ENCODE measurements around the gene KCNQ5.

GRCh38 chr6:72724545-72724944 lies 102.7 kb downstream of the KCNQ5 start:
- TF ChIP-seq, protein P1, sequence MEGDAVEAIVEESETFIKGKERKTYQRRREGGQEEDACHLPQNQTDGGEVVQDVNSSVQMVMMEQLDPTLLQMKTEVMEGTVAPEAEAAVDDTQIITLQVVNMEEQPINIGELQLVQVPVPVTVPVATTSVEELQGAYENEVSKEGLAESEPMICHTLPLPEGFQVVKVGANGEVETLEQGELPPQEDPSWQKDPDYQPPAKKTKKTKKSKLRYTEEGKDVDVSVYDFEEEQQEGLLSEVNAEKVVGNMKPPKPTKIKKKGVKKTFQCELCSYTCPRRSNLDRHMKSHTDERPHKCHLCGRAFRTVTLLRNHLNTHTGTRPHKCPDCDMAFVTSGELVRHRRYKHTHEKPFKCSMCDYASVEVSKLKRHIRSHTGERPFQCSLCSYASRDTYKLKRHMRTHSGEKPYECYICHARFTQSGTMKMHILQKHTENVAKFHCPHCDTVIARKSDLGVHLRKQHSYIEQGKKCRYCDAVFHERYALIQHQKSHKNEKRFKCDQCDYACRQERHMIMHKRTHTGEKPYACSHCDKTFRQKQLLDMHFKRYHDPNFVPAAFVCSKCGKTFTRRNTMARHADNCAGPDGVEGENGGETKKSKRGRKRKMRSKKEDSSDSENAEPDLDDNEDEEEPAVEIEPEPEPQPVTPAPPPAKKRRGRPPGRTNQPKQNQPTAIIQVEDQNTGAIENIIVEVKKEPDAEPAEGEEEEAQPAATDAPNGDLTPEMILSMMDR (IDR thresholded peaks at IDR 0.05) = no peak
- TF ChIP-seq POLR2A (IDR thresholded peaks at IDR 0.05) = no peak
